OCI-LY3 (cell line): ENCODE measurements around the gene SNX15.

Experiments
- H2AFZ ChIP-seq: fragments of 200-600, 300-600 bp; shearing (Covaris generic); 2 replicates; pipeline ENCODE4 v1.6.0; 2014; ENCODE audit warnings: antibody characterized with exemption, low read depth, low read length
- H3K27ac ChIP-seq: fragments of 200-600, 300-600 bp; sonication (generic); 2 replicates; pipeline ENCODE4 v1.5.1; 2014; ENCODE audit warnings: mild to moderate bottlenecking, low read length, moderate library complexity, mixed read lengths
- H3K27me3 ChIP-seq: fragments of 200-600, 300-600 bp; sonication (generic); 2 replicates; pipeline ENCODE4 v1.6.1; 2014; ENCODE audit warnings: low read depth, low read length, mixed read lengths
- H3K36me3 ChIP-seq: fragments of 200-600, 300-600 bp; sonication (generic); replicated peaks from 2 replicates; pipeline ENCODE3; 2014; ENCODE audit warnings: low read depth, low read length, mixed read lengths
- H3K4me1 ChIP-seq: fragments of 300-600, 200-600 bp; sonication (generic); 2 replicates; pipeline ENCODE4 v1.6.1; 2014; ENCODE audit warnings: low read length, mixed read lengths
- H3K4me2 ChIP-seq: fragments of 200-600, 300-600 bp; sonication (generic); 2 replicates; pipeline ENCODE4 v1.6.1; 2014; ENCODE audit warnings: low read length, mixed read lengths
- H3K4me3 ChIP-seq: fragments of 300-600, 200-600 bp; sonication (generic); 2 replicates; pipeline ENCODE4 v1.5.1; 2014; ENCODE audit warnings: antibody characterized with exemption, mild to moderate bottlenecking, low read length, moderate library complexity
- H3K79me2 ChIP-seq: fragments of 300-600, 200-600 bp; shearing (Covaris generic); 2 replicates; pipeline ENCODE4 v1.6.1; 2014; ENCODE audit warnings: mild to moderate bottlenecking, low read length, mixed read lengths
- H3K9ac ChIP-seq: fragments of 300-600, 200-600 bp; shearing (Covaris generic); 2 replicates; pipeline ENCODE4 v1.6.0; 2014; ENCODE audit warnings: mild to moderate bottlenecking, low read length, moderate library complexity
- H3K9me3 ChIP-seq: fragments of 200-600, 300-600 bp; shearing (Covaris generic); 2 replicates; pipeline ENCODE4 v1.6.1; 2014; ENCODE audit warnings: low read length, mixed read lengths; ENCODE audit not compliant: insufficient read depth
- H4K20me1 ChIP-seq: fragments of 200-600, 300-600 bp; sonication (generic); 2 replicates; pipeline ENCODE4 v1.6.1; 2016; ENCODE audit warnings: low read length, mixed read lengths; ENCODE audit not compliant: insufficient read depth
- CTCF ChIP-seq: fragments of 200-600, 300-600 bp; sonication (generic); IDR thresholded peaks from 2 replicates; pipeline ENCODE4 v1.5.1; 2014; ENCODE audit warnings: antibody characterized with exemption, low read length, low read depth
- EZH2phosphoT487 ChIP-seq: fragments of 200-600 bp; shearing (Covaris generic); IDR thresholded peaks from 2 replicates; pipeline ENCODE4 v1.6.1; 2018; ENCODE audit warnings: antibody characterized with exemption, mixed run types, low read depth

Gene SNX15

DNA sequence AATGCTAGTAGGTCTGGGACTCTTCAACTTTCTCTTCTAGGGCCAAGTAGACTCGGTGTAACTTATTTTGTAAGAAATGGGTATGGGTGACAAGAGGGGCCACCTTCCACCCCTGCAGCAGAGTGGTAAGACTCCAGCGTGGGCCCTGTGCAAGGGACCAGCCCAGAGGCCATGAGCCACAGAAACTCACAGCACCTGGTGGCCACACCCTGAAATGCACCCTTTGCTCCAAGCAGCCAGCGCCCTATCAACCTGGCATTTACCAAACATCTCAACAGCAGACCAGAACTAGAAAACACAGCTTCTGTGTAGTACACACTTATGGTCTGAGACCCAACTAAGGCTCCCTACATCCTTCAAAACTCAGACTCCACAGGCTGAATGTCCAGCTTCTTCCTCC lies 50.9 kb downstream of the SNX15 start:
- no peaks in the 10 kb centered on the region for H3K27me3 ChIP-seq
- H4K20me1 ChIP-seq: peaks cover 8% of the 10 kb centered on the region; the same call in 1 of the 2 replicates
- no peaks in the 10 kb centered on the region for H3K9me3 ChIP-seq
- peaks cover 57% of the 10 kb centered on the region for H3K36me3 ChIP-seq
- no peak overlapping the region for H2AFZ ChIP-seq
- 0 out of 2 replicates have a peak overlapping the region, but pooled peaks have one; percentile 22 for H3K4me2 ChIP-seq
- no peak overlapping the region for H3K9ac ChIP-seq
- no peak overlapping the region for H3K4me3 ChIP-seq
- peak overlapping the region; percentile 33 for H3K27ac ChIP-seq
- H3K79me2 ChIP-seq: peaks cover 56% of the 10 kb centered on the region
- peaks cover 20% of the 10 kb centered on the region for H3K4me1 ChIP-seq
- no peak for TF ChIP-seq EZH2phosphoT487
- peak; percentile 60 for TF ChIP-seq CTCF

GRCh38 chr11:65078786-65079342 lies 51.6 kb downstream of the SNX15 start:
- H3K27me3 ChIP-seq: no peaks in the 10 kb centered on the region
- peak overlapping the region; percentile 33 for H3K27ac ChIP-seq
- 0 out of 2 replicates have a peak overlapping the region, but pooled peaks have one; percentile 22 for H3K4me2 ChIP-seq
- H3K9ac ChIP-seq: no peak overlapping the region
- no peak overlapping the region for H2AFZ ChIP-seq
- peaks cover 8% of the 10 kb centered on the region; the same call in 1 of the 2 replicates for H4K20me1 ChIP-seq
- H3K36me3 ChIP-seq: peaks cover 59% of the 10 kb centered on the region
- no peak for TF ChIP-seq CTCF
- TF ChIP-seq EZH2phosphoT487: no peak
- no peaks in the 10 kb centered on the region for H3K9me3 ChIP-seq
- H3K4me3 ChIP-seq: no peak overlapping the region
- peaks cover 63% of the 10 kb centered on the region for H3K79me2 ChIP-seq
- peaks cover 20% of the 10 kb centered on the region for H3K4me1 ChIP-seq

- peaks cover 26% of the 10 kb centered on the region for H3K4me1 ChIP-seq
- H3K79me2 ChIP-seq: peaks cover 68% of the 10 kb centered on the region
- no peaks in the 10 kb centered on the region for H3K27me3 ChIP-seq
- H3K9me3 ChIP-seq: no peaks in the 10 kb centered on the region
- H3K9ac ChIP-seq: peak overlapping the region; percentile 97
- H4K20me1 ChIP-seq: peaks cover 7% of the 10 kb centered on the region; the same call in 1 of the 2 replicates
- peak overlapping the region; percentile 97 for H3K4me3 ChIP-seq
- TF ChIP-seq EZH2phosphoT487 (no peak), CTCF (no peak)
- peak overlapping the region; percentile 92 for H3K4me2 ChIP-seq
- H3K36me3 ChIP-seq: peaks cover 58% of the 10 kb centered on the region
- H2AFZ ChIP-seq: peak overlapping the region; percentile 65
- peak overlapping the region; percentile 74 for H3K27ac ChIP-seq
These were observed 56.0 kb downstream of the SNX15 start for GRCh38 chr11:65083134-65083833.

- H3K36me3 ChIP-seq: peaks cover 53% of the 10 kb centered on the region
- H3K4me1 ChIP-seq: peaks cover 18% of the 10 kb centered on the region
- TF ChIP-seq CTCF: no peak
- TF ChIP-seq EZH2phosphoT487: no peak
- peak within 1 kb of the TSS; percentile 99 for H3K4me2 ChIP-seq
- H3K27ac ChIP-seq: peak within 1 kb of the TSS; percentile 74
- peaks cover 61% of the 10 kb centered on the region for H3K79me2 ChIP-seq
- H3K9me3 ChIP-seq: no peaks in the 10 kb centered on the region
- peak within 1 kb of the TSS; percentile 97 for H3K4me3 ChIP-seq
- peak within 1 kb of the TSS; percentile 97 for H3K9ac ChIP-seq
- no peaks in the 10 kb centered on the region for H3K27me3 ChIP-seq
- peaks cover 3% of the 10 kb centered on the region; the same call in 1 of the 2 replicates for H4K20me1 ChIP-seq
- peak within 1 kb of the TSS; percentile 76 for H2AFZ ChIP-seq
These were observed 56.8 kb downstream of the SNX15 start, which contains the start of the genes CDCA5 and ZFPL1 for GRCh38 chr11:65083834-65084597. Gene CDCA5 (minus strand): TSS chr11:65084040. CDS start chr11:65083978, 62 bp downstream. Gene ZFPL1 (plus strand): TSS chr11:65084222. CDS start chr11:65084699, 477 bp downstream.
